ENCODE results near the gene D2HGDH. TPM values are rescaled to one million over a fixed set of nuclear protein-coding genes. Genes with fewer than 3 reads are reported as not detected.
A peak's percentile ranks its signal among the peaks of the same experiment; 100 is the strongest.

D2HGDH gene
- total and polyA plus RNA-seq, 10 of the 15 experiments (the other 5 are each of a cell fraction or from before 2014, with no cell fraction given), result 0.52 to 32.1 (median 11.0) TPM

DNA sequence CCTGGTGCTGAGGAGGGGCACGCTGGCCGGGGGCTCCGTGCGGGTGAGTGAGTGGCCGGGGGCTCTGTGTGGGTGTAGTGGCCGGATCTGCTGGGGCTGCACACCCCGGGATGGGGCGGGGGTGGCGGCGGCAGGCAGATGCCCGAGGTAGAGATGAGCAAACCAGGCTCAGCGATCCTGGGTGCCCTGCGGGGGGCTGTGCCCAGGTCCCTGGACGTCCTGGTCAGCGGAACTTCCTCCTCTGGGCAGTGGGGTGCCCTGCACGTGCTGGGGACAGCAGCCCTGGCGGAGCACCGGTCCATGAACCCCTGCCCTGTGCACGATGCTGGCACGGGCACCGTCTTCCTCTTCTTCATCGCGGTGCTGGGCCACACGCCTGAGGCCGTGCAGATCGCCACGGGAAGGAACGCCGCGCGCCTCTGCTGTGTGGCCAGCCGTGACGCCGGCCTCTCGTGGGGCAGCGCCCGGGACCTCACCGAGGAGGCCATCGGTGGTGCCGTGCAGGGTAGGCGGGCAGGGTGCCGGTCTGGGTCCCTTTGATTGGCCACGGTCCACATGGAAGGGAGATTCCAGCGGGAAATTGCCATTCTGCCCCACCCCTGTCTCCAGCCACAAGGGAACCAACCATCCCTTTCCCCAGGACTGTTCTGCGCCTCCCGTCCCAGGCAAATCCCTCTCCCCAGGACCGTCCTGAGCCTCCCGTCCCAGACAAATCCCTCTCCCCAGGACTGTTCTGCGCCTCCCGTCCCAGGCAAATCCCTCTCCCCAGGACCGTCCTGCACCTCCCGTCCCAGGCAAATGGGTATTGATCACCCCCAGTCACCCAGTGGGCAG lies 80.4 kb downstream of the D2HGDH start:
- H3K4me1 ChIP-seq (ENCODE audit: control insufficient read depth, insufficient read depth, low read length), result peaks cover 7% of the 10 kb centered on the region
- 63% methylated on average over 52 of the region's 52 CpGs for WGBS (ENCODE audit: insufficient coverage, insufficient replicate concordance, low lambda C conversion rate, missing lambda C conversion rate)
- in situ Hi-C loops (cut with MboI) (no loop called here), intact Hi-C loops (cut with micrococcal nuclease; ENCODE audit: unreplicated experiment) (no loop called here)
- H3K79me2 ChIP-seq (ENCODE audit: control insufficient read depth, insufficient read depth, low read length), result no peaks in the 10 kb centered on the region
- no peaks in the 10 kb centered on the region for H4K20me1 ChIP-seq (ENCODE audit: control insufficient read depth, insufficient read depth)
- ChIA-PET POLR2A (no interaction called here), CTCF (no interaction called here), RAD21 (ENCODE audit: unreplicated experiment) (no interaction called here), SMC1A (ENCODE audit: uncharacterized antibody, unreplicated experiment) (no interaction called here)
- H3K4me3 ChIP-seq, result no peak overlapping the region
- no peak overlapping the region for H2AFZ ChIP-seq (ENCODE audit: control insufficient read depth, low read depth, low read length)
- no TSS peak for BruUV-seq (replicated peaks)
- ATAC-seq (no peak), DNase-seq (ENCODE audit: low read depth, low spot score) (no peak), FAIRE-seq (no peak)
- H3K27me3 ChIP-seq (replicated peaks in 1 of 2; ENCODE audit: control insufficient read depth in 2 of 2, insufficient read depth in 2 of 2, low read length in 1 of 2), result no peaks in the 10 kb centered on the region
- H3K9ac ChIP-seq (ENCODE audit: control insufficient read depth, insufficient read depth, low read length), result no peak overlapping the region
- no peak overlapping the region for H3K27ac ChIP-seq (ENCODE audit: control insufficient read depth, insufficient read depth)
- no peaks in the 10 kb centered on the region; the same call in 2 of the 3 replicates for H3K9me3 ChIP-seq (replicated peaks; ENCODE audit: control insufficient read depth, insufficient read depth, low read length)
- TF ChIP-seq SUPT20H (IDR thresholded peaks at IDR 0.05; ENCODE audit: borderline replicate concordance, control insufficient read depth, low read depth, low read length) (no peak), BHLHE40 (IDR thresholded peaks at IDR 0.05; ENCODE audit: borderline replicate concordance in 1 of 2, low read depth in 2 of 2, low read length in 1 of 2) (peak in 1 of 2 experiments; percentile 30; a peak in 1 of 4 replicates)
- H3K4me2 ChIP-seq (ENCODE audit: control insufficient read depth, insufficient read depth), result no peak overlapping the region
- no peaks in the 10 kb centered on the region for H3K36me3 ChIP-seq (ENCODE audit: control insufficient read depth in 2 of 2, insufficient read depth in 2 of 2, low read length in 1 of 2)

DNA sequence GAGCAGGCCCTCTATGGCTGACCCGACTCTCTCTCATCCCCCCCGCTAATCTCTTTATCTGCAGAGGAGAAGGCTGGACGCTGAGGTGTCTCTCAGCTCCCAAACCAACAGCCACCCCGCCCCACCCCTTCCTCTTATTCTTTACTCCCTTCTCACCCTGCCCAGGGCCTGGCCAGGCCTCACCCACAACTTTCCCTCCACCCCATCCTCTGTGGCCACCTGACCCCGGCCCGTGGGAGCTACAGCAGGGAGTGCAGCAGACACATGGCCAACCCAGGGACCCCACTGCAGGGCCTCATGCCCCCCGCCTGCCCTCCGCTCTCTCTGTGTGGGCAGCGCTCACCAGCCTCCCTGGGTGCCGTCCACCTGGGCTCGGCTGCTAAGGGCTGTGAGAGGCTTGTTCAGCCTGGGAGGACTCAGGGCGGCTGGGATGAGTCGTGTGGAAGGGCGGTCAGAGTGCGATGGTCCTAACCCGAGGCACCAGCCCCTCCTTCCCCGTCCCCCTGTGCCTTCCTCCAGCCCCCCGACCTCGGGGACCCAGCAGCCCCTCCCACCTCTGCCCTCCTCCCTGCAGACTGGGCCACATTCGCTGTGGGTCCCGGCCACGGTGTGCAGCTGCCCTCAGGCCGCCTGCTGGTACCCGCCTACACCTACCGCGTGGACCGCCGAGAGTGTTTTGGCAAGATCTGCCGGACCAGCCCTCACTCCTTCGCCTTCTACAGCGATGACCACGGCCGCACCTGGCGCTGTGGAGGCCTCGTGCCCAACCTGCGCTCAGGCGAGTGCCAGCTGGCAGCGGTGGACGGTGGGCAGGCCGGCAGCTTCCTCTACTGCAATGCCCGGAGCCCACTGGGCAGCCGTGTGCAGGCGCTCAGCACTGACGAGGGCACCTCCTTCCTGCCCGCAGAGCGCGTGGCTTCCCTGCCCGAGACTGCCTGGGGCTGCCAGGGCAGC lies 81.3 kb downstream of the D2HGDH start:
- Histone ChIP-seq H4K20me1 (ENCODE audit: control insufficient read depth, insufficient read depth) (no peaks in the 10 kb centered on the region), H3K27ac (ENCODE audit: control insufficient read depth, insufficient read depth) (no peak overlapping the region), H2AFZ (ENCODE audit: control insufficient read depth, low read depth, low read length) (no peak overlapping the region), H3K36me3 (ENCODE audit: control insufficient read depth in 2 of 2, insufficient read depth in 2 of 2, low read length in 1 of 2) (no peaks in the 10 kb centered on the region), H3K9ac (ENCODE audit: control insufficient read depth, insufficient read depth, low read length) (no peak overlapping the region), H3K4me3 (no peak overlapping the region), H3K79me2 (ENCODE audit: control insufficient read depth, insufficient read depth, low read length) (no peaks in the 10 kb centered on the region), H3K4me1 (ENCODE audit: control insufficient read depth, insufficient read depth, low read length) (peaks cover 7% of the 10 kb centered on the region), H3K27me3 (replicated peaks in 1 of 2; ENCODE audit: control insufficient read depth in 2 of 2, insufficient read depth in 2 of 2, low read length in 1 of 2) (no peaks in the 10 kb centered on the region), H3K9me3 (replicated peaks; ENCODE audit: control insufficient read depth, insufficient read depth, low read length) (no peaks in the 10 kb centered on the region; the same call in 2 of the 3 replicates), H3K4me2 (ENCODE audit: control insufficient read depth, insufficient read depth) (no peak overlapping the region)
- intact Hi-C loops (cut with micrococcal nuclease; ENCODE audit: unreplicated experiment) (no loop called here), in situ Hi-C loops (cut with MboI) (no loop called here)
- FAIRE-seq (no peak), DNase-seq (ENCODE audit: low read depth, low spot score) (no peak), ATAC-seq (no peak)
- ChIA-PET SMC1A (ENCODE audit: uncharacterized antibody, unreplicated experiment) (no interaction called here), POLR2A (no interaction called here), RAD21 (ENCODE audit: unreplicated experiment) (no interaction called here), CTCF (no interaction called here)
- WGBS (ENCODE audit: insufficient coverage, insufficient replicate concordance, low lambda C conversion rate, missing lambda C conversion rate), result 68% methylated on average over 45 of the region's 48 CpGs
- no TSS peak for BruUV-seq (replicated peaks)
- TF ChIP-seq, protein P1, sequence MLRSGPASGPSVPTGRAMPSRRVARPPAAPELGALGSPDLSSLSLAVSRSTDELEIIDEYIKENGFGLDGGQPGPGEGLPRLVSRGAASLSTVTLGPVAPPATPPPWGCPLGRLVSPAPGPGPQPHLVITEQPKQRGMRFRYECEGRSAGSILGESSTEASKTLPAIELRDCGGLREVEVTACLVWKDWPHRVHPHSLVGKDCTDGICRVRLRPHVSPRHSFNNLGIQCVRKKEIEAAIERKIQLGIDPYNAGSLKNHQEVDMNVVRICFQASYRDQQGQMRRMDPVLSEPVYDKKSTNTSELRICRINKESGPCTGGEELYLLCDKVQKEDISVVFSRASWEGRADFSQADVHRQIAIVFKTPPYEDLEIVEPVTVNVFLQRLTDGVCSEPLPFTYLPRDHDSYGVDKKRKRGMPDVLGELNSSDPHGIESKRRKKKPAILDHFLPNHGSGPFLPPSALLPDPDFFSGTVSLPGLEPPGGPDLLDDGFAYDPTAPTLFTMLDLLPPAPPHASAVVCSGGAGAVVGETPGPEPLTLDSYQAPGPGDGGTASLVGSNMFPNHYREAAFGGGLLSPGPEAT (IDR thresholded peaks at IDR 0.05; ENCODE audit: low read depth), result no peak
- TF ChIP-seq, protein P2, sequence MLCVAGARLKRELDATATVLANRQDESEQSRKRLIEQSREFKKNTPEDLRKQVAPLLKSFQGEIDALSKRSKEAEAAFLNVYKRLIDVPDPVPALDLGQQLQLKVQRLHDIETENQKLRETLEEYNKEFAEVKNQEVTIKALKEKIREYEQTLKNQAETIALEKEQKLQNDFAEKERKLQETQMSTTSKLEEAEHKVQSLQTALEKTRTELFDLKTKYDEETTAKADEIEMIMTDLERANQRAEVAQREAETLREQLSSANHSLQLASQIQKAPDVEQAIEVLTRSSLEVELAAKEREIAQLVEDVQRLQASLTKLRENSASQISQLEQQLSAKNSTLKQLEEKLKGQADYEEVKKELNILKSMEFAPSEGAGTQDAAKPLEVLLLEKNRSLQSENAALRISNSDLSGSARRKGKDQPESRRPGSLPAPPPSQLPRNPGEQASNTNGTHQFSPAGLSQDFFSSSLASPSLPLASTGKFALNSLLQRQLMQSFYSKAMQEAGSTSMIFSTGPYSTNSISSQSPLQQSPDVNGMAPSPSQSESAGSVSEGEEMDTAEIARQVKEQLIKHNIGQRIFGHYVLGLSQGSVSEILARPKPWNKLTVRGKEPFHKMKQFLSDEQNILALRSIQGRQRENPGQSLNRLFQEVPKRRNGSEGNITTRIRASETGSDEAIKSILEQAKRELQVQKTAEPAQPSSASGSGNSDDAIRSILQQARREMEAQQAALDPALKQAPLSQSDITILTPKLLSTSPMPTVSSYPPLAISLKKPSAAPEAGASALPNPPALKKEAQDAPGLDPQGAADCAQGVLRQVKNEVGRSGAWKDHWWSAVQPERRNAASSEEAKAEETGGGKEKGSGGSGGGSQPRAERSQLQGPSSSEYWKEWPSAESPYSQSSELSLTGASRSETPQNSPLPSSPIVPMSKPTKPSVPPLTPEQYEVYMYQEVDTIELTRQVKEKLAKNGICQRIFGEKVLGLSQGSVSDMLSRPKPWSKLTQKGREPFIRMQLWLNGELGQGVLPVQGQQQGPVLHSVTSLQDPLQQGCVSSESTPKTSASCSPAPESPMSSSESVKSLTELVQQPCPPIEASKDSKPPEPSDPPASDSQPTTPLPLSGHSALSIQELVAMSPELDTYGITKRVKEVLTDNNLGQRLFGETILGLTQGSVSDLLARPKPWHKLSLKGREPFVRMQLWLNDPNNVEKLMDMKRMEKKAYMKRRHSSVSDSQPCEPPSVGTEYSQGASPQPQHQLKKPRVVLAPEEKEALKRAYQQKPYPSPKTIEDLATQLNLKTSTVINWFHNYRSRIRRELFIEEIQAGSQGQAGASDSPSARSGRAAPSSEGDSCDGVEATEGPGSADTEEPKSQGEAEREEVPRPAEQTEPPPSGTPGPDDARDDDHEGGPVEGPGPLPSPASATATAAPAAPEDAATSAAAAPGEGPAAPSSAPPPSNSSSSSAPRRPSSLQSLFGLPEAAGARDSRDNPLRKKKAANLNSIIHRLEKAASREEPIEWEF (IDR thresholded peaks at IDR 0.05; ENCODE audit: insufficient replicate concordance, low read depth, low read length), result no peak
- TF ChIP-seq SUPT20H (IDR thresholded peaks at IDR 0.05; ENCODE audit: borderline replicate concordance, control insufficient read depth, low read depth, low read length), result no peak
- TF ChIP-seq CHD1 (IDR thresholded peaks at IDR 0.05; ENCODE audit: low read depth, low read length), result no peak
- TF ChIP-seq EED (IDR thresholded peaks at IDR 0.05; ENCODE audit: low read depth), result no peak
